HG02852 (cell line): ENCODE results near the gene IQCN.

Experiments used
- ATAC-seq: cut with Tn5 transposase; IDR thresholded peaks from one replicate; pipeline ENCODE4 v1.9.1; 2021; ENCODE audit warnings: mild to moderate bottlenecking, moderate library complexity; ENCODE audit not compliant: unreplicated experiment

IQCN gene

DNA sequence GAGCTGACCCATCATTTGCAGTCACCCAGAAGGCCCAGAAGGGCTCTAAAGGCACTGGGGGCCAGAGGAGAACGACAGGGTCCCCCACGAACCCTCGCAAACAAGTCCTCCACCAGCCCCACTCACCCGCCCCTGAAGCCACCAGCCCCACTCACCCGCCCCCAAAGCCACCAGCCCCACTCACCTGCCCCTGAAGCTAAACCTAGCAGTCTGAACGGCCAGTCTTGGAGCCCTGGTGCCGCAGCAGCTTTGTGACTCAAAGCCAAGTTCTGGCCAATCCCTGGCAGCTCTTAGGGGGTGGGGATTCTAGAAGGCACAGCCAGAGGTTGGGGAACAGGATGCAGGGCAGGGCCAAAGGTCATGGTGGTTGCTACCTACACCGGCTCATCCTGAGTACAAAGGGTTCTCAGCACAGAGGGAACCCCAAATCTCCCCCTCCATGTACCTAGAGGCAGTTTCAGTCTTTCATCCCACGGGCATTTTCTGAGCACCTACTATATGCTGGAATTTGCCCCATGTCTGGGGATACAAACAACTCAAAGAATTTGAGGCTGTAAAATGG, at the start of gene IQCN:
Gene IQCN, minus strand, starts transcription at position 234 of the 562 bp plus-strand sequence. CDS start 4,974 bp downstream, outside the sequence.
- no peak for ATAC-seq

DNA sequence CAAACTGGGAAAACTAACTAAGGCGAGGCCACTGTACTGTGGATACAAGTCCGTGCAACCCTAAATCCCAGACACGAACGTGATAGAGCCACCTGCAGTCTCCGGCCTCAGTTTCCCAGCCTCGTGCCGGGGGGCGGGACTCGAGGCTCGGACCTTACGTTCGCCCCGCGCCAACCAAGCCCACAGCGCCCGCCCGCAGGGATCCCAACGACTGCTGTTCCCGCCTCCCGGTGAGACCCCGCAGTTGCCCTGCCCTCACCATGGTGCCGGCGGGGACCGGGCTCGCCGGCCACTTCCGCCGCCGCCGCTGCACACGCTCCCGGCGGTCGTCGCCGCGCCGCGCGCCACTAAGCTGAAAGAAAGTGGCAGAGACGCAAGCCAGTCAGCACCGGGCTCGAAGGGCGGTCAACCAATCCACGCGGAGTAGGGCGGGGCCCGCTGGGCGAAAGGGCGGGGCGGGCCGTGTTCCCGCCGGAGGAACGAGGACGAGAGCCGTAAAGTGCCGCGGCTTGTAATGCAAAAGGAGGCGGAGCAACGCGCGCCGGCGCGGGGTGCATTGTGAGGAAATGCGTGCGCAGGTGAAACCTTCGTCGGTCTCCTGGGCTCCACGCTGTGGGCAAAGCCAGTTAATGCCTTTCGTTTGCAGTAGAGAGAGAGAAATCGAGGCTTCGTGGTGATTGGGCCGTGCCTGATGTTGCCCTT, 48.7 kb upstream of the IQCN start, which contains the start of gene LSM4:
Gene LSM4, minus strand, starts transcription at position 318 of the 702 bp plus-strand sequence. Its CDS starts 56 bp downstream, at position 262.
- ATAC-seq, result peak; percentile 90

GRCh38 chr19:18322318-18322758, 48.1 kb upstream of the IQCN start:
- ATAC-seq, result no peak

DNA sequence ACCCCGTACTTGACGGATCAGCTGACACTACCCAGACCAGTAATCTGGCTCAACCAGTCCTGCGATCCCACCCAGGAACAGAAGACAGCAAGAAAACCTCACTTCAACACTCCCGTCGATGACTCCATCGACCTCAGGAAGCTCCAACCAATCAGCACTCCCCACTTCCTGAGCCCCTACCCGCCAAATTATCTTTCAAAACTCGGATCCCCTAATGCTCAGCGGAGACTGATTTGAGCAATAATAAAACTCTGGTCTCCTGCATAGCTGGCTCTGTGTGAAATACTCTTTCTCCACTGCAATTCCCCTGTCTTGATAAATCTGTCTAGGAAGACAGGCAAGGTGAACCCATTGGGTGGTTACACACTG, 47.5 kb upstream of the IQCN start:
- no peak for ATAC-seq

- no peak for ATAC-seq
Measured at GRCh38 chr19:18320865-18321733, 46.8 kb upstream of the IQCN start.

GRCh38 chr19:18319591-18320135, 45.4 kb upstream of the IQCN start:
- no peak for ATAC-seq

DNA sequence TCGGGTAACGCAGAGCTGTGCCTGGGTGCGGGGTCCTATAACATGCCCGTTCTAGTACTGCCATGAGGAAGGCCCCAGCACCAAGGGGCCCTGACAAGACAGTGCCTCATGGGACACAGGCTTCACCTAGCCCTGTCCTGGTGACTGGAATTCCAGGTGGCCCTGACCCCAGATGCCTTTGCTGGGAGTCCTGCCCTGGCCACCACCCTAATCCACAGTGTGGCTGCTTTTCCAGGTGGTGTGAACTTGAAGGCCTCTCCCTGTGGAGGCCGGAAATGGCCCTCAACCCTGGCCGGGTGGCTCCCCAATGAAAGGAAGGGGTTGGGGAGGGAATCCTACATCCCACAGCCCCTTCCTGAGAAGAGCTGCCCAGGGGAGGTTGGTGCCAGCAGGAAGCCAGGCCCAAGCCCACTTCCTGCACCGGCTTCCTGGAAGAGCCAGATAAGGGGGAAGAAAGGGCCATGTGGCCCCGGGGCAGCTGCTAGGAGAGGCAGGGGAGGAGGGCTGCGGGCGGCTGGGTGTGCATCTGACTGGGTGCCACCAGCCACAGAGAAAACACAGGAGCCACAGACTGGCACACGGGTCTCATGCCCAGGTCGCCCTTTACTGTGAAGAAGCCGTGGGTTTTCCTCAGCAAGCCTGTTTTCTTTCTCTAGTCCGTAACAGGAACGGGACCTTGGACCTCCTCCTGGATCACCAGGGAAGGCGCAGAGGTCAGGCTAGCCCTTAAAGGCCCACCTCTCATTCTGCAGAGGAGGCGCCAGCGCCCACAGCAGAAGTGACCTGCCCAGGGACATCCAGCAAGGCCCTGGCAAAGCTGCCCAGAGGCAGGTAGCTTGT, 43.9 kb upstream of the IQCN start:
- ATAC-seq, result no peak

- no peak for ATAC-seq
Measured at GRCh38 chr19:18313398-18313797, 39.1 kb upstream of the IQCN start.

DNA sequence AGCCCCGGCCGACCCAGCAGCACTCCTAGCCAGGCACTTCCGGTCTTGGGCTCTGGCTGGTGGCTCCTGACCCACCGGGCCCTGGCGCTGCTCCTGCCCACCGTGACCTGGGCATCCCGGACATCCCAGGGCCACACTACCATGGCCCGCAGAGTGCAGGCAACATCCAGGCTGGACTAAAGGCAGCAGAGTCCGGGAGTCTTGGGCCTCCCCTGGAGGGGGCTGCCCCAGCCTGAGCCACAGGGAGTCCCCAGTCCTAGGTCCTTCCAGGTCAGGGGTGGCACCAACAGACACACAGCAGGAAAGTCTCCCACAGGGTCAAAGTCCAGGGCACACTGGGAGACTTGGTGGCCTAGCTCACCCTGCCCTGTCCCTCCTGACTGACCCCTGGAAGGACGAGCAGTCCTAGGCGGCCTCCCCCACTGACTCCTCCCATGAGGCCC, 37.9 kb upstream of the IQCN start:
- no peak for ATAC-seq

- no peak for ATAC-seq
Measured at GRCh38 chr19:18311502-18312091, 37.3 kb upstream of the IQCN start.

DNA sequence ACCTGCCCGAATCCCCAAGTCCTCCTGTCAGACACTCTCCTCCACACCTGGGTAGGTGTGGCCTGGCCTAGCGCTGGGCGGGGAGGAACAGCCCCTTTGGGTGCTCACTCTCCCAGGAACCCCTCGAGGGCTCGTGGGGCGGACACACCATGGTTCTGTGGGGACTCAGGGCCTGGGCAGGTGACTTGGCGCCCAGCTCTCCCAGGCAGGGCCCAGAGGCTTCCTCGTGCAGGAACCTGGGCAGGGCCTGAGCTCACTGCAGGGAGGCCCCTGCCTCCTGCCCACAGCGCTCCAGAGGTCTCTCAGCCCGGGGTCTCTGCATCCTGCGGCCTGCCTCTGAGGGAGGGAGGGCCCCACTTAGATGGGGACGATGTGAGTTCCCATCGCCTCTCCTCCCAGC, 36.7 kb upstream of the IQCN start:
- ATAC-seq, result no peak

DNA sequence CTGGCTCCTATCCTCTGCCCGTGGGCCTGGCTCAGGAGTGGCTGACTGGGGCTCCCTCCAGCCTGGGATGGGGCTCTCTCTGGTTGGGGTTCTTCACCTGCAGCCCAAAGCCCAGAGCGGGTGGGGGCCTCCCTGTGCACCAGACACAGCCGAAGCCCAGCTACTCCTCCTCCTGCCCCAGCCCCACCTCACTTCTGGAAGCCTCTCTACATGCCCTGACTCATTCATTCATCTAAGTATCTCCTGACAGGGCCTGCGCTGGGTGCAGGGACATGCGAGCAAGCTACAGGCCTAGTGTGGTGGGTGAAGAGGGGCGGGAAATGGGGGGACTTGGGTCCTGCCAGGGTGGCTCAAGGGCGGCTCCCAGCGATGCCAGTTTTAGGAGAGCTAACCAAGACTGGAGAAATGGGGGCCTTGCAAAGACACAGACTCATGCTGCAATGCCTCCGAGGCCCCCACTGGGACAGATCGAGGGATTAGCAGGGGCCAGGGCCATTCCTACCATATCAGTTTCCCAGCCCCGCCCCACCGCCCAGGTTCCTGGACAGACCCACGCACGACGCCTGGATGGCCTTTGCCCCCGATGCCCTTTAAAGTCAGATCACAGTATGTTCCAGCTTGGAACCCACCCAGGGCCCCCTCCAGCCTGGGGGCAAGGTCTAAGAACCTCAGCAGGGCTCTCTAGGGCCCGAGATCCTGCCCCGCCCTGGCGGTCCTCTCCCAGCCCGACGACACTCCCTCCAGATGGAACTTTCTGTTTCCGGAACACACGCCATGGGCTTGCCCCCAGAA, 36.1 kb upstream of the IQCN start:
- no peak for ATAC-seq

DNA sequence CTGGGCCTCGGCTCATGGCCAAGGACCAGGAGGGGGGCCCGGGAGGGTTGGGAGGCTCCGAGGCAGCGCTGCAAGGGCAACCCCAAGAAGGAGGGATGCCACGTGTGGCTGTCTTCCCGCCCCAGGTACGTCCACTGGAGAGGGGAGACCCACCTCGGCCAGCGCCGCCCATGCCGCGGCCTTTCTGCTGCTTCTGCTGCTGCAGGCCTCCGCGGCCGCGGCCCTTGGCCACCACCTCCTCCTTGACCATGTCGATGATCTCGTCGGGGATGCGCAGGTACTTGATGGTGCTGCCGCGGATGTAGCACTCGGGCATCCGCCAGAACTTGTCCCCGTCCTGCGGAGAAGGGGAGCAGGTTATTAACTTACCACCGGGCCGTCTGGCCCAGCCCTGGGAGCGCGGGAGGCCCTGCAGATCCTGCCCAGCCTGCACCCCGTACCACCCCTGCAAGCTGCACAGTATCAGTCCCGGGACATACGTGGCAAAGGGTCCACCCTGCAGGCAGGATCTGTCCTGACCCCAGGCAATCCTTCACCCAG, 35.3 kb upstream of the IQCN start:
- ATAC-seq, result no peak

DNA sequence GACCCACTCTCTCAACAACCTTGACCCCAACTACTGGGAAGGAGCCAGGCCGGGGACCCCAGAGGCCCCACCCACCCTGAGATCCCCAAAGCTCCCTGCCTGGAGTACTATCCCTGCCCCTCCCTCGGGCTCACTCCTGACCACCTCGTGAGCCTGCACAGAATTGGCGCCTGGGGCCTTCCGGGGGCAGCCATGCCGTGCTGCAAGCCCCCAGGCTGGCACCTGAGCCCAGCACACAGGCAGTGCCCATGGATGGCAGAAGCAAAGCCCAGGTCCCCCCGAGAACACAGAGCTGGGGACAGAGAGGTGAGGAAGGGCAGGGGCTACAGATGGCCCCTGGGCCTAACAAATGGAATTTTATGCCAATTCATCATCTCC, 34.7 kb upstream of the IQCN start:
- no peak for ATAC-seq

DNA sequence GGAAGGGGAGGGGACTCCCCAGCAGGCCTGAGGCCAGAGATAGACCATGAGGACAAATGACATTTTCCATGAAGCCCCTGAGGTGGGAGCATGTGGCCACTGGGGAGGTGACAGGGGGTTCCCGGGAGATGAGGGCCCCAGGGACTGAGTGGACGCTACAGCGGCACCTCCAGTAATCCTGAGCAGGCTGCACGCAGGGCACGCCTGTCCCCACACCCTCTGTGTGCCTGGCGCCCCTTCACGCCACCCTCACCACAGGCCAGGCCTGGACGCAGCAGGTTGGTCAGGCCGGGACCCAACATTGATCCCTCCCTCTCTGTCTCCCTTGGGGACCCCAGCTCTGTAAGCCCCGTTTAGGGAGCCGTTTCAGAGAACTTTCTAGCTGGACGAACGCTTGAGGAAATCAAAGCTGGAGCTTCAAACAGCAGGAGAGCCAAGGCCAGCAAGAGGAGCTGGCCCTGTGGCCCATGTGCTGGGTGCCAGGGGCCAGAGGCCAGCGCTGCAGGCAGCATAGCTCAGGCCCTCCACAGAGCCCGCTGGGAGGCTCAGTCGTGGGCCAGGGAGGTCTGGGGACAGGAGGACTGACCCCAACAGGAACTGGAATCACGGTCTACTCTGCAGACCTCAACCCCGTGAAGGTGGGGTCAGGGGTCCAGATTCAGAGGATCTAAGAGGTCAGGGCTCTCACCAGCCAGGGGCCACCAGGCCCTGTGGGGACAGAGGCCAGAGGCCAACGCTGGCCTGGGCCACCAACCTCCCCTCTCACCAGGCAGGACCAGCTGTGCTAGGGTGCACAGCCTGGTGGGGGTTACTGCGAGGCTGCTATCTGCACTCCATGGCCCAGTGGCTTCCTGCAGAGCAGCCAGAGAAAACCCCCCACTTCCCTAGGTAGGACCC, 34.0 kb upstream of the IQCN start:
- no peak for ATAC-seq

- no peak for ATAC-seq
Measured at GRCh38 chr19:18307271-18307681, 33.0 kb upstream of the IQCN start.

- ATAC-seq, result no peak
Measured at GRCh38 chr19:18306888-18307260, 32.6 kb upstream of the IQCN start.
